Measurements from ENCODE around the gene TAF10. TPM values are rescaled to one million over a fixed set of nuclear protein-coding genes. Genes with fewer than 3 reads are reported as not detected.

TAF10 gene
- total RNA-seq, 2 experiments from 2014 or later = 140 to 156 TPM

- Mint-ChIP-seq H3K36me3 (ENCODE audit: low read depth) (no peaks in the 10 kb centered on the region), H3K4me1 (ENCODE audit: low read depth) (peaks cover 30% of the 10 kb centered on the region), H3K9me3 (ENCODE audit: insufficient read depth) (no peaks in the 10 kb centered on the region), H3K4me3 (no peak overlapping the region), H3K27me3 (ENCODE audit: low read depth) (no peaks in the 10 kb centered on the region), H3K27ac (no peak overlapping the region)
- CTCF ChIA-PET = interaction anchor here (0.6 to 1.1 kb wide), 4 partner anchors 11 to 252 kb away, joined by 3 to 5 read pairs (median 4); partner anchors contain the start of genes ILK, MRPL17 and TPP1
- DNase-seq = no peak
- no peak for ATAC-seq
- POLR2A ChIA-PET = no interaction called here
These were observed 18.7 kb upstream of the TAF10 start for GRCh38 chr11:6630632-6631291.

GRCh38 chr11:6629892-6630631, 18.0 kb upstream of the TAF10 start:
- ATAC-seq = no peak
- no peak overlapping the region for H3K27ac Mint-ChIP-seq

GRCh38 chr11:6629573-6629891, 17.5 kb upstream of the TAF10 start:
- Mint-ChIP-seq H3K4me1 (ENCODE audit: low read depth) (peaks cover 30% of the 10 kb centered on the region), H3K27me3 (ENCODE audit: low read depth) (no peaks in the 10 kb centered on the region), H3K9me3 (ENCODE audit: insufficient read depth) (no peaks in the 10 kb centered on the region), H3K36me3 (ENCODE audit: low read depth) (no peaks in the 10 kb centered on the region), H3K27ac (no peak overlapping the region), H3K4me3 (no peak overlapping the region)
- ATAC-seq (no peak), DNase-seq (no peak)
- ChIA-PET CTCF (interaction anchor here (1.1 to 3.4 kb wide), 2 partner anchors 26 to 38 kb away, joined by 4 to 14 read pairs; partner anchors contain the start of gene ILK), POLR2A (interaction anchor here (1.1 to 1.3 kb wide), 2 partner anchors 11 to 17 kb away, joined by 3 read pairs; no protein-coding TSS in a partner anchor)

More at GRCh38 chr11:6629892-6630631, 18.0 kb upstream of the TAF10 start:
- DNase-seq = no peak
- Mint-ChIP-seq H3K36me3 (ENCODE audit: low read depth) (no peaks in the 10 kb centered on the region), H3K27me3 (ENCODE audit: low read depth) (no peaks in the 10 kb centered on the region), H3K4me1 (ENCODE audit: low read depth) (peaks cover 30% of the 10 kb centered on the region), H3K9me3 (ENCODE audit: insufficient read depth) (no peaks in the 10 kb centered on the region), H3K4me3 (no peak overlapping the region)
- CTCF ChIA-PET = interaction anchor here (1.1 kb wide), 1 partner anchor 11 kb away, joined by 4 read pairs; the partner anchor contains the start of gene TPP1
- POLR2A ChIA-PET = interaction anchor here (1.3 kb wide), 1 partner anchor 12 kb away, joined by 3 read pairs; no protein-coding TSS in a partner anchor

- no peaks in the 10 kb centered on the region for H3K9me3 Mint-ChIP-seq (ENCODE audit: insufficient read depth)
- ATAC-seq = no peak
- no peaks in the 10 kb centered on the region for H3K36me3 Mint-ChIP-seq (ENCODE audit: low read depth)
- no peak overlapping the region for H3K27ac Mint-ChIP-seq
- H3K4me1 Mint-ChIP-seq (ENCODE audit: low read depth) = peaks cover 30% of the 10 kb centered on the region
- DNase-seq = no peak
- ChIA-PET POLR2A (interaction anchor here (0.7 to 2.3 kb wide), 4 partner anchors 9 to 18 kb away, joined by 3 to 16 read pairs (median 8); partner anchors contain the start of genes TAF10 and TPP1), CTCF (interaction anchor here (1.1 to 3.4 kb wide), 5 partner anchors 10 to 249 kb away, joined by 3 to 14 read pairs (median 12); partner anchors contain the start of genes ILK, MRPL17 and TPP1)
- H3K4me3 Mint-ChIP-seq = no peak overlapping the region
- no peaks in the 10 kb centered on the region for H3K27me3 Mint-ChIP-seq (ENCODE audit: low read depth)
These were observed 16.5 kb upstream of the TAF10 start for GRCh38 chr11:6628526-6628925.

- DNase-seq = peak; percentile 47
These were observed 15.8 kb upstream of the TAF10 start for GRCh38 chr11:6627762-6628241.

GRCh38 chr11:6626971-6627761, 15.2 kb upstream of the TAF10 start:
- Mint-ChIP-seq H3K27ac (peak overlapping the region; percentile 75), H3K27me3 (ENCODE audit: low read depth) (no peaks in the 10 kb centered on the region)
- no peak for DNase-seq

More at GRCh38 chr11:6627762-6628241, 15.8 kb upstream of the TAF10 start:
- H3K27ac Mint-ChIP-seq = peak overlapping the region; percentile 75
- peaks cover 30% of the 10 kb centered on the region for H3K4me1 Mint-ChIP-seq (ENCODE audit: low read depth)
- peak overlapping the region; percentile 20 for H3K4me3 Mint-ChIP-seq
- H3K9me3 Mint-ChIP-seq (ENCODE audit: insufficient read depth) = no peaks in the 10 kb centered on the region
- peak; percentile 69 for ATAC-seq
- POLR2A ChIA-PET = interaction anchor here (0.8 to 2.3 kb wide), 3 partner anchors 10 to 25 kb away, joined by 3 to 16 read pairs (median 14); partner anchors contain the start of genes TAF10 and TPP1
- H3K27me3 Mint-ChIP-seq (ENCODE audit: low read depth) = no peaks in the 10 kb centered on the region
- CTCF ChIA-PET = interaction anchor here (0.7 to 3.4 kb wide), 11 partner anchors 8 to 249 kb away, joined by 3 to 14 read pairs (median 3); partner anchors contain the start of genes MRPL17, TAF10 and TPP1
- no peaks in the 10 kb centered on the region for H3K36me3 Mint-ChIP-seq (ENCODE audit: low read depth)

GRCh38 chr11:6625832-6626420, 13.9 kb upstream of the TAF10 start:
- Mint-ChIP-seq H3K4me3 (no peak overlapping the region), H3K36me3 (ENCODE audit: low read depth) (no peaks in the 10 kb centered on the region), H3K4me1 (ENCODE audit: low read depth) (peaks cover 20% of the 10 kb centered on the region), H3K9me3 (ENCODE audit: insufficient read depth) (no peaks in the 10 kb centered on the region), H3K27ac (no peak overlapping the region), H3K27me3 (ENCODE audit: low read depth) (no peaks in the 10 kb centered on the region)
- DNase-seq = no peak
- CTCF ChIA-PET = no interaction called here
- no peak for ATAC-seq
- POLR2A ChIA-PET = no interaction called here

More at GRCh38 chr11:6626971-6627761, 15.2 kb upstream of the TAF10 start:
- peak overlapping the region; percentile 20 for H3K4me3 Mint-ChIP-seq
- peaks cover 29% of the 10 kb centered on the region for H3K4me1 Mint-ChIP-seq (ENCODE audit: low read depth)
- ChIA-PET POLR2A (interaction anchor here (0.6 to 2.3 kb wide), 4 partner anchors 9 to 59 kb away, joined by 3 to 16 read pairs (median 8); partner anchors contain the start of genes TAF10 and TPP1), CTCF (interaction anchor here (0.7 to 3.4 kb wide), 11 partner anchors 8 to 248 kb away, joined by 3 to 14 read pairs (median 3); partner anchors contain the start of genes MRPL17, TAF10 and TPP1)
- H3K36me3 Mint-ChIP-seq (ENCODE audit: low read depth) = no peaks in the 10 kb centered on the region
- peak; percentile 21 for ATAC-seq
- no peaks in the 10 kb centered on the region for H3K9me3 Mint-ChIP-seq (ENCODE audit: insufficient read depth)

GRCh38 chr11:6625156-6625831, 13.3 kb upstream of the TAF10 start:
- DNase-seq (no peak), ATAC-seq (no peak)
- Mint-ChIP-seq H3K9me3 (ENCODE audit: insufficient read depth) (no peaks in the 10 kb centered on the region), H3K27ac (no peak overlapping the region), H3K4me1 (ENCODE audit: low read depth) (peaks cover 20% of the 10 kb centered on the region), H3K36me3 (ENCODE audit: low read depth) (no peaks in the 10 kb centered on the region), H3K27me3 (ENCODE audit: low read depth) (no peaks in the 10 kb centered on the region), H3K4me3 (no peak overlapping the region)
- ChIA-PET CTCF (interaction anchor here (0.8 kb wide), 1 partner anchor 58 kb away, joined by 4 read pairs; the partner anchor contains the start of gene MRPL17), POLR2A (no interaction called here)

- ChIA-PET POLR2A (no interaction called here), CTCF (interaction anchor here (0.6 to 6.5 kb wide), 4 partner anchors 11 to 59 kb away, joined by 3 to 93 read pairs (median 9); partner anchors contain the start of genes MRPL17 and TAF10)
- Mint-ChIP-seq H3K27ac (no peak overlapping the region), H3K4me1 (ENCODE audit: low read depth) (peaks cover 20% of the 10 kb centered on the region), H3K36me3 (ENCODE audit: low read depth) (no peaks in the 10 kb centered on the region), H3K27me3 (ENCODE audit: low read depth) (no peaks in the 10 kb centered on the region), H3K9me3 (ENCODE audit: insufficient read depth) (no peaks in the 10 kb centered on the region), H3K4me3 (no peak overlapping the region)
- DNase-seq = no peak
- ATAC-seq = no peak
These were observed 11.7 kb upstream of the TAF10 start for GRCh38 chr11:6623391-6624363.
